ENCODE data around the gene C19orf53.
"Not testable (repeated sequence)": the region's sequence is repeated elsewhere in the genome, so short reads cannot be mapped to it uniquely, and the experiment has no call there.

Gene C19orf53

GRCh38 chr19:13778847-13779246, 4.6 kb downstream of the C19orf53 start:
- Histone ChIP-seq H3K4me2 (ENCODE audit: low read length) (no peak overlapping the region), H3K9me3 (ENCODE audit: control insufficient read depth, low read length) (no peaks in the 10 kb centered on the region), H3K4me1 (peaks cover 8% of the 10 kb centered on the region), H3K27ac (no peak overlapping the region), H2AFZ (no peak overlapping the region), H3K27me3 (ENCODE audit: control insufficient read depth, insufficient read depth, low read length) (no peaks in the 10 kb centered on the region), H3K36me3 (ENCODE audit: control insufficient read depth, insufficient read depth, low read length) (no peaks in the 10 kb centered on the region), H3K79me2 (peaks cover 9% of the 10 kb centered on the region), H3K4me3 (ENCODE audit: low read depth, low read length) (no peak overlapping the region), H3K9ac (no peak overlapping the region)
- TF ChIP-seq CTCF (IDR thresholded peaks at IDR 0.05), result no peak

GRCh38 chr19:13779794-13780193, 5.5 kb downstream of the C19orf53 start:
- H3K9me3 ChIP-seq (ENCODE audit: control insufficient read depth, low read length); H2AFZ ChIP-seq; H3K27me3 ChIP-seq (ENCODE audit: control insufficient read depth, insufficient read depth, low read length); H3K36me3 ChIP-seq (ENCODE audit: control insufficient read depth, insufficient read depth, low read length); H3K4me2 ChIP-seq (ENCODE audit: low read length); H3K27ac ChIP-seq; H3K79me2 ChIP-seq; H3K4me1 ChIP-seq; H3K4me3 ChIP-seq (ENCODE audit: low read depth, low read length); H3K9ac ChIP-seq: not testable (repeated sequence)

- Histone ChIP-seq H3K9ac (no peak overlapping the region), H3K36me3 (ENCODE audit: control insufficient read depth, insufficient read depth, low read length) (no peaks in the 10 kb centered on the region), H3K27me3 (ENCODE audit: control insufficient read depth, insufficient read depth, low read length) (no peaks in the 10 kb centered on the region), H3K79me2 (peaks cover 3% of the 10 kb centered on the region), H3K4me1 (peaks cover 6% of the 10 kb centered on the region), H2AFZ (peak overlapping the region; percentile 45), H3K4me3 (ENCODE audit: low read depth, low read length) (no peak overlapping the region), H3K27ac (no peak overlapping the region), H3K9me3 (ENCODE audit: control insufficient read depth, low read length) (no peaks in the 10 kb centered on the region), H3K4me2 (ENCODE audit: low read length) (peak overlapping the region; percentile 16)
- TF ChIP-seq CTCF (IDR thresholded peaks at IDR 0.05), result no peak
These were observed 7.3 kb downstream of the C19orf53 start for GRCh38 chr19:13781547-13781946.

GRCh38 chr19:13782537-13782936, 8.3 kb downstream of the C19orf53 start:
- no peak for TF ChIP-seq CTCF (IDR thresholded peaks at IDR 0.05)
- Histone ChIP-seq H3K4me1 (peaks cover 6% of the 10 kb centered on the region), H3K36me3 (ENCODE audit: control insufficient read depth, insufficient read depth, low read length) (no peaks in the 10 kb centered on the region), H3K27me3 (ENCODE audit: control insufficient read depth, insufficient read depth, low read length) (no peaks in the 10 kb centered on the region), H3K9ac (no peak overlapping the region), H3K4me2 (ENCODE audit: low read length) (no peak overlapping the region), H3K27ac (no peak overlapping the region), H3K4me3 (ENCODE audit: low read depth, low read length) (no peak overlapping the region), H2AFZ (no peak overlapping the region), H3K79me2 (peaks cover 3% of the 10 kb centered on the region), H3K9me3 (ENCODE audit: control insufficient read depth, low read length) (no peaks in the 10 kb centered on the region)

- peaks cover 3% of the 10 kb centered on the region for H3K79me2 ChIP-seq
- H2AFZ ChIP-seq, result no peak overlapping the region
- TF ChIP-seq CTCF (IDR thresholded peaks at IDR 0.05), result no peak
- no peaks in the 10 kb centered on the region for H3K36me3 ChIP-seq (ENCODE audit: control insufficient read depth, insufficient read depth, low read length)
- H3K27me3 ChIP-seq (ENCODE audit: control insufficient read depth, insufficient read depth, low read length), result no peaks in the 10 kb centered on the region
- no peak overlapping the region for H3K27ac ChIP-seq
- H3K4me1 ChIP-seq, result peaks cover 6% of the 10 kb centered on the region
- H3K4me2 ChIP-seq (ENCODE audit: low read length), result no peak overlapping the region
- no peaks in the 10 kb centered on the region for H3K9me3 ChIP-seq (ENCODE audit: control insufficient read depth, low read length)
- H3K9ac ChIP-seq, result no peak overlapping the region
- no peak overlapping the region for H3K4me3 ChIP-seq (ENCODE audit: low read depth, low read length)
These were observed 9.6 kb downstream of the C19orf53 start for GRCh38 chr19:13783565-13784500.

Data from parathyroid adenoma (tissue), 2 donors.